Placental pericyte (primary cell): Measurements from ENCODE around the gene TRERF1. TPM values are rescaled to one million over a fixed set of nuclear protein-coding genes. Genes with fewer than 3 reads are reported as not detected.

Experiments
- total RNA-seq: library from RNA; depleted of rRNA; stranded (reverse); fragments of >200 nt; gene quantifications from 2 replicates; pipeline ENCODE4 v1.2.3, GENCODE V29; 2012

Gene TRERF1, protein sequence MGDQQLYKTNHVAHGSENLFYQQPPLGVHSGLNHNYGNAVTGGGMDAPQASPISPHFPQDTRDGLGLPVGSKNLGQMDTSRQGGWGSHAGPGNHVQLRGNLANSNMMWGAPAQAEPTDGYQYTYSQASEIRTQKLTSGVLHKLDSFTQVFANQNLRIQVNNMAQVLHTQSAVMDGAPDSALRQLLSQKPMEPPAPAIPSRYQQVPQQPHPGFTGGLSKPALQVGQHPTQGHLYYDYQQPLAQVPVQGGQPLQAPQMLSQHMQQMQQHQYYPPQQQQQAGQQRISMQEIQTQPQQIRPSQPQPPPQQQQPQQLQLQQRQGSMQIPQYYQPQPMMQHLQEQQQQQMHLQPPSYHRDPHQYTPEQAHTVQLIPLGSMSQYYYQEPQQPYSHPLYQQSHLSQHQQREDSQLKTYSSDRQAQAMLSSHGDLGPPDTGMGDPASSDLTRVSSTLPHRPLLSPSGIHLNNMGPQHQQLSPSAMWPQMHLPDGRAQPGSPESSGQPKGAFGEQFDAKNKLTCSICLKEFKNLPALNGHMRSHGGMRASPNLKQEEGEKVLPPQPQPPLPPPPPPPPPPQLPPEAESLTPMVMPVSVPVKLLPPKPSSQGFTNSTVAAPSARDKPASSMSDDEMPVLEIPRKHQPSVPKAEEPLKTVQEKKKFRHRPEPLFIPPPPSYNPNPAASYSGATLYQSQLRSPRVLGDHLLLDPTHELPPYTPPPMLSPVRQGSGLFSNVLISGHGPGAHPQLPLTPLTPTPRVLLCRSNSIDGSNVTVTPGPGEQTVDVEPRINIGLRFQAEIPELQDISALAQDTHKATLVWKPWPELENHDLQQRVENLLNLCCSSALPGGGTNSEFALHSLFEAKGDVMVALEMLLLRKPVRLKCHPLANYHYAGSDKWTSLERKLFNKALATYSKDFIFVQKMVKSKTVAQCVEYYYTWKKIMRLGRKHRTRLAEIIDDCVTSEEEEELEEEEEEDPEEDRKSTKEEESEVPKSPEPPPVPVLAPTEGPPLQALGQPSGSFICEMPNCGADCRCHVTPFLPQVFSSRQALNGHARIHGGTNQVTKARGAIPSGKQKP (N-terminal part only)
- total RNA-seq, result 2.4 and 13.6 TPM in 2 replicates

DNA sequence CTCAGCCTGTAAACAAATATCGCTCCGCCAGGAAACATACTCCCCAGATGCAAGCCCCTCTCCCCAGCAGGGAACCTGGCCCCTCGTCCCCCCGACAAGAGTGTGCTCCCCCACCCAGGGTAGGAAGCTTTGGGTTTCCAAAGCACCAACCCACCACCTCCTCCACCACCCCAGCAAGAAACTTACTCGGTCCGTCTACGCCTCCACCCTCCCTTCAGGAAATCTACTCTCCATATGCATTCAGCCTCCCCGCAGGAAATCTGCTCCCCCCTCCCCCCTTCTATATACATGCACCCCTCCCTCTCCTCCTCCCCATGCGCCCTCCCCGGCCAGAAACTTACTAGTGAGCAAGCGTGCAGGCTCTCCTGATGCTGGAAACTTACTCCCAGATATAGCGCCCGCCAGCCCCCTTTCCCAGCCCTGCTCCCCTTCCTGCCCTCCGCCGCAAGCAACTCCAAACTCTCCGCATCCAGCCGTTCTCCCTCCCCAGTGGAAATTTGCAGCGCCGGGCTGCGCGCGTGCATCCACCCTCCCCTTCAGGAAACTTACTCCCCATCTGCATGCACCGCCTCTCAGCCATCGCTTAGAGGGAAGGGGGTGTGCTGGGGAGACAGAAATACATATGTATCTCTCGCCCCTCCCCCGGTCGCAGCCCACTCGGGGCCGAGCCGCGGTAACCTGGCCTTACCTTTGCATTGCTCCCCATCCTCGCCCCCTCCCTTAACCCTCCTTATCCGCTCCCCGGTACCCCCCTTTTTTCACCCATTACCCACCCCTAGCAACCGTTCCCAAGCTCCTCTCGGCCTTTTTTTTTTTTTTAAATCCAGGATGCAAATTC is at the start of gene TRERF1:
TRERF1 (minus strand) TSS at position 594 of the 838 bp plus-strand sequence. CDS start 182,336 bp downstream, outside the sequence.

DNA sequence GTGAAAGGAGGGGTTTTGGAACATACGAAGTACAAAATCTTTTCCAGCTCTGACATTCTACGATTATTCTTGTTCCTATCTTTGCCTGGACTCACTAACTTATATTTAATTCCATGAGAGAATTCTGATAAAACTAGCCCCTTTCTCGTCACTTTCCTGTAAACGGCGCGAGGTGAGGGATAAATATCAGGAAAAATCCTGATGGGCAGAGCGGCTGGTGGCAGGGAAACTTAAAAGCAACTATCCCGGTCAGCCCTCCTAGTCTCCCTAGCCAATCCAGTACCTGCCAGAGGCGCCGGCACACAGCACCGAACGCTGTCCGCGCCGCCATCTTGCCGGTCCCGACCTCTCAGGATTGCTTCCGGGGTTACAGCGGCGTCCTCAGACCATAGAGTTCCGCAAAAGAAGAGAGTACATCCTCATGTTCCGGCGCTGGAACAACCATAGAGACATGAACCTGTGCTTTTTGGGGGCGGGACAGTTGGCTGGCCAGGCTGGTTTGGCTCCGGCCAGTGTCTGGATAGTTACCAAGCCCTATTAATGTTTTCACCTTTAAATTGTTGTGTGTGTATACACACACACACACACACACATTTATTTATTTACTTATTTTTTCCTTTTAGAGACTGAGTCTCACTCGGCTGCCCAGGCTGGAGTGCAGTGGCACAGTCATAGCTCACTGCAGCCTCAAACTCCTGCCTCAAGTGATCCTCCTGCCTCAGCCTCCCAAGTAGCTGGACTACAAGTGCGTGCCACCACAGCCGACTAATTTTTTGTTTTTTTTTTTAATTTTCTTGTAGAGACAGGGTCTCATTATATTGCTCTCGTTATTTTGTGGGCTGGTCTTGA is 234.0 kb downstream of the TRERF1 start, which contains the start of gene MRPS10:
MRPS10 (minus strand) TSS at position 343 of the 849 bp plus-strand sequence; CDS start at position 331, 12 bp downstream.

Other genes with a start within 250 kb of the TRERF1 start
- 24.1 and 59.3 TPM in 2 replicates for gene MRPS10, start 234.1 kb downstream of the TRERF1 start, total RNA-seq
- gene UBR2, start 112.1 kb upstream of the TRERF1 start, total RNA-seq, result 30.9 and 32.0 TPM in 2 replicates